Measurements from ENCODE around the gene OGN. TPM values are rescaled to one million over a fixed set of nuclear protein-coding genes. Genes with fewer than 3 reads are reported as not detected.

OGN gene
- polyA plus RNA-seq (2012; ENCODE audit: insufficient read length, low read depth), result not detected

- TF ChIP-seq SIN3A (IDR thresholded peaks at IDR 0.05; ENCODE audit: borderline replicate concordance, insufficient read depth, low read length) (no peak), REST (IDR thresholded peaks at IDR 0.05; ENCODE audit: insufficient read depth in 1 of 2, low read depth in 2 of 2, low read length in 2 of 2) (no peak), TAF1 (IDR thresholded peaks at IDR 0.05; ENCODE audit: borderline replicate concordance, insufficient read depth, low read length) (no peak), POLR2AphosphoS5 (IDR thresholded peaks at IDR 0.05; ENCODE audit: low read depth, low read length) (no peak), FOXP2 (optimal IDR thresholded peaks at IDR 0.05; ENCODE audit: borderline replicate concordance, extremely low read depth, extremely low read length, insufficient read depth) (no peak)
Measured at GRCh38 chr9:92404042-92404836, at the start of gene OGN. OGN (minus strand) TSS chr9:92404578; CDS start chr9:92403407, 1,171 bp downstream.

GRCh38 chr9:92446536-92446935 lies 42.2 kb upstream of the OGN start:
- TF ChIP-seq FOXP2 (optimal IDR thresholded peaks at IDR 0.05; ENCODE audit: borderline replicate concordance, extremely low read depth, extremely low read length, insufficient read depth), result no peak
- no peak for TF ChIP-seq REST (IDR thresholded peaks at IDR 0.05; ENCODE audit: insufficient read depth in 1 of 2, low read depth in 2 of 2, low read length in 2 of 2)
- TF ChIP-seq POLR2AphosphoS5 (IDR thresholded peaks at IDR 0.05; ENCODE audit: low read depth, low read length), result no peak
- TF ChIP-seq SIN3A (IDR thresholded peaks at IDR 0.05; ENCODE audit: borderline replicate concordance, insufficient read depth, low read length), result no peak

GRCh38 chr9:92444841-92445240 lies 40.5 kb upstream of the OGN start:
- TF ChIP-seq REST (IDR thresholded peaks at IDR 0.05; ENCODE audit: insufficient read depth in 1 of 2, low read depth in 2 of 2, low read length in 2 of 2), result no peak
- TF ChIP-seq POLR2AphosphoS5 (IDR thresholded peaks at IDR 0.05; ENCODE audit: low read depth, low read length), result no peak
- no peak for TF ChIP-seq TAF1 (IDR thresholded peaks at IDR 0.05; ENCODE audit: borderline replicate concordance, insufficient read depth, low read length)
- no peak for TF ChIP-seq SIN3A (IDR thresholded peaks at IDR 0.05; ENCODE audit: borderline replicate concordance, insufficient read depth, low read length)
- TF ChIP-seq FOXP2 (optimal IDR thresholded peaks at IDR 0.05; ENCODE audit: borderline replicate concordance, extremely low read depth, extremely low read length, insufficient read depth), result no peak

GRCh38 chr9:92440751-92441046 lies 36.3 kb upstream of the OGN start:
- TF ChIP-seq TAF1 (IDR thresholded peaks at IDR 0.05; ENCODE audit: borderline replicate concordance, insufficient read depth, low read length), result no peak
- TF ChIP-seq FOXP2 (optimal IDR thresholded peaks at IDR 0.05; ENCODE audit: borderline replicate concordance, extremely low read depth, extremely low read length, insufficient read depth), result no peak
- TF ChIP-seq POLR2AphosphoS5 (IDR thresholded peaks at IDR 0.05; ENCODE audit: low read depth, low read length), result no peak
- no peak for TF ChIP-seq SIN3A (IDR thresholded peaks at IDR 0.05; ENCODE audit: borderline replicate concordance, insufficient read depth, low read length)
- no peak for TF ChIP-seq REST (IDR thresholded peaks at IDR 0.05; ENCODE audit: insufficient read depth in 1 of 2, low read depth in 2 of 2, low read length in 2 of 2)
